HL-60/S4 treated with retinoic acid at 250 ng/mL for 4 days and 3 days (cell line): ENCODE data around the gene PSD.

Source experiments
- in situ Hi-C: fragments of 300-500 bp; cut with MboI; formaldehyde crosslinking; loops from 2 replicates; pipeline ENCODE4 v1.7.0; 2022; ENCODE audit warnings: low sequenced_read_pairs

Gene PSD

GRCh38 chr10:102394079-102394800, 24.3 kb downstream of the PSD start:
- in situ Hi-C loops: no loop called here

- in situ Hi-C loops: no loop called here
These were observed 25.0 kb downstream of the PSD start for GRCh38 chr10:102393411-102394078.

GRCh38 chr10:102392306-102392705, 26.3 kb downstream of the PSD start:
- in situ Hi-C loops: no loop called here

- in situ Hi-C loops: no loop called here
These were observed 28.7 kb downstream of the PSD start for GRCh38 chr10:102389894-102390293.

- in situ Hi-C loops: no loop called here
These were observed 33.8 kb downstream of the PSD start for GRCh38 chr10:102384606-102385429.

- in situ Hi-C loops: no loop called here
These were observed 34.5 kb downstream of the PSD start for GRCh38 chr10:102384053-102384452.

GRCh38 chr10:102382871-102383270, 35.7 kb downstream of the PSD start:
- in situ Hi-C loops: no loop called here

GRCh38 chr10:102381983-102382382, 36.6 kb downstream of the PSD start:
- in situ Hi-C loops: no loop called here

GRCh38 chr10:102379383-102379782, 39.2 kb downstream of the PSD start:
- in situ Hi-C loops: no loop called here

GRCh38 chr10:102376901-102377300, 41.7 kb downstream of the PSD start:
- in situ Hi-C loops: no loop called here

- in situ Hi-C loops: no loop called here
These were observed 42.7 kb downstream of the PSD start for GRCh38 chr10:102375867-102376266.

GRCh38 chr10:102375250-102375649, 43.3 kb downstream of the PSD start:
- in situ Hi-C loops: no loop called here

- in situ Hi-C loops: no loop called here
These were observed 47.3 kb downstream of the PSD start for GRCh38 chr10:102371295-102371694.

- in situ Hi-C loops: no loop called here
These were observed 50.5 kb downstream of the PSD start for GRCh38 chr10:102368077-102368476.

- in situ Hi-C loops: no loop called here
These were observed 51.1 kb downstream of the PSD start for GRCh38 chr10:102367441-102367840.

- in situ Hi-C loops: loop anchor here (10.0 kb wide), 1 partner anchor 124 kb away; no protein-coding TSS in a partner anchor
These were observed 59.7 kb downstream of the PSD start for GRCh38 chr10:102358712-102359382.

GRCh38 chr10:102354451-102354850, 64.1 kb downstream of the PSD start:
- in situ Hi-C loops: loop anchor here (10.0 kb wide), 1 partner anchor 120 kb away; no protein-coding TSS in a partner anchor
